ENCODE measurements around the gene MEAK7. TPM values are rescaled to one million over a fixed set of nuclear protein-coding genes. Genes with fewer than 3 reads are reported as not detected.
"Not testable (repeated sequence)": the region's sequence is repeated elsewhere in the genome, so short reads cannot be mapped to it uniquely, and the experiment has no call there.

MEAK7 gene
- total and polyA plus RNA-seq, 2 of the 4 experiments (the other 2 are of a cell fraction) = 27.4 to 39.0 TPM

DNA sequence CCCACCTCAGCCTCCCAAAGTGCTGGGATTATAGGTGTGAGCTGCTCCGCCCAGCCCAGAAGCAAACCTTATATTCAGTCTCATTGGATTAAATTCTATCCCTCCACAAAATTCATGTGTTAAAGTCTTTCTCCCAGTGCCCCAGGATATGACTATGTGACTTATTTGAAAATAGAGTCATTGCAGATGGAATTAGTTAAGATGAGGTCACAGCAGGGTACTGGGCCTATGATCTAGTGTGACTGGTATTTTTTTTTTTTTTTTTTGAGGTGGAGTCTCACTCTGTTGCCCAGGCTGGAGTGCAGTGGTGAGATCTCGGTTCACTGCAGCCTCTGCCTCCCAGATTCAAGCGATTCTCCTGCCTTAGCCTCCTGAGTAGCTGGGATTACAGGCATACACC lies 13.8 kb upstream of the MEAK7 start:
- H2AFZ ChIP-seq (replicated peaks; ENCODE audit: low read length, poor library complexity); H3K18ac ChIP-seq (ENCODE audit: low read depth, low read length); dilution Hi-C loops (cut with HindIII; ENCODE audit: low sequenced_read_pairs, unreplicated experiment); H4K5ac ChIP-seq (ENCODE audit: low read depth, low read length); CTCF ChIA-PET; in situ Hi-C loops (cut with MboI; ENCODE audit: low sequenced_read_pairs); H3K27me3 ChIP-seq (ENCODE audit: control insufficient read depth, insufficient read depth, low read length); H3K56ac ChIP-seq (ENCODE audit: extremely low read depth, insufficient read depth, low read length); H4K20me1 ChIP-seq (ENCODE audit: insufficient read depth, low read length); H2AK5ac ChIP-seq (ENCODE audit: low read depth, low read length); H2BK15ac ChIP-seq (ENCODE audit: low read depth, low read length); H3K27ac ChIP-seq (ENCODE audit: insufficient read depth, low read length); H3K9me1 ChIP-seq (ENCODE audit: insufficient read depth, low read length); H3K9ac ChIP-seq (ENCODE audit: low read depth, low read length); H3K14ac ChIP-seq (replicated peaks; ENCODE audit: low read depth, low read length); H3K4me3 ChIP-seq (ENCODE audit: insufficient read depth, low read depth, low read length); H3K36me3 ChIP-seq (ENCODE audit: control insufficient read depth, insufficient read depth, low read length); H3K4me2 ChIP-seq (ENCODE audit: low read depth, low read length); BruUV-seq (replicated peaks); H3K79me1 ChIP-seq (ENCODE audit: low read depth in 1 of 2, low read length in 2 of 2); H3K23ac ChIP-seq (ENCODE audit: low read depth, low read length); H3K9me3 ChIP-seq (ENCODE audit: control insufficient read depth, insufficient read depth, low read length); H3K4me1 ChIP-seq (ENCODE audit: control insufficient read depth, insufficient read depth, low read length); POLR2A ChIA-PET (ENCODE audit: unreplicated experiment): not testable (repeated sequence)
- Histone ChIP-seq H2BK20ac (ENCODE audit: low read depth, low read length) (peak overlapping the region; percentile 91; the same call in 1 of the 2 replicates), H4K91ac (ENCODE audit: insufficient read depth, low read depth, low read length) (peak overlapping the region; percentile 66; the same call in 1 of the 2 replicates), H2BK5ac (ENCODE audit: low read depth, low read length, poor library complexity, severe bottlenecking) (peak overlapping the region; percentile 40), H3K4ac (ENCODE audit: low read depth, low read length) (0 out of 2 replicates have a peak overlapping the region, but pooled peaks have one; percentile 73), H2BK120ac (ENCODE audit: low read depth, low read length) (peak overlapping the region; percentile 80), H2AK9ac (replicated peaks; ENCODE audit: low read depth, low read length, poor library complexity) (peak overlapping the region; percentile 50), H4K8ac (ENCODE audit: low read depth in 2 of 2, low read length in 2 of 2) (peak overlapping the region in 1 of 2 experiments; percentile 65; a peak in 1 of 4 replicates)
- peak; percentile 77 for ATAC-seq (ENCODE audit: low read depth)
- no CpG with 5 or more reads among the region's 3 CpGs for WGBS, 2 experiments (ENCODE audit: extremely low coverage in 2 of 2, insufficient read length in 1 of 2)
- peak; percentile 80 for DNase-seq
- intact Hi-C loops (cut with micrococcal nuclease) = loop anchor here (10.0 kb wide), 1 partner anchor 447 kb away; no protein-coding TSS in a partner anchor
